Measurements from ENCODE around the gene EMID1. TPM values are rescaled to one million over a fixed set of nuclear protein-coding genes. Genes with fewer than 3 reads are reported as not detected.

EMID1 gene
- polyA plus RNA-seq, 1 of the 3 experiments (the other 2 are of a cell fraction), result 1.1 TPM

- no peaks in the 10 kb centered on the region for H3K4me1 ChIP-seq (ENCODE audit: control insufficient read depth in 1 of 2, insufficient read depth in 2 of 2, low read depth in 1 of 2, low read length in 1 of 2)
- no peak overlapping the region for H2AFZ ChIP-seq (ENCODE audit: low read depth)
- H3K27me3 ChIP-seq (ENCODE audit: insufficient read depth), result no peaks in the 10 kb centered on the region
- no peak overlapping the region for H3K9ac ChIP-seq
- CTCF ChIA-PET, result interaction anchor here (1.1 to 7.7 kb wide), 4 partner anchors 14 to 405 kb away, joined by 3 to 57 read pairs (median 22); no protein-coding TSS in a partner anchor
- no peaks in the 10 kb centered on the region for H3K9me3 ChIP-seq
- H4K20me1 ChIP-seq (ENCODE audit: insufficient read depth), result no peaks in the 10 kb centered on the region
- DNase-seq, result peak; percentile 27
- H3K36me3 ChIP-seq (replicated peaks in 1 of 2; ENCODE audit: control insufficient read depth in 1 of 2, insufficient read depth in 2 of 2, low read length in 1 of 2), result peaks cover 1 to 11% of the 10 kb centered on the region in 2 experiments
- whole genome bisulfite sequencing (ENCODE audit: low lambda C conversion rate), result 83% methylated on average over 1 of the region's 13 CpGs
- no peak overlapping the region for H3K27ac ChIP-seq (ENCODE audit: low read depth in 2 of 2, low read length in 1 of 2)
- H3K4me2 ChIP-seq, result no peak overlapping the region
- POLR2A ChIA-PET, result no interaction called here
- no peaks in the 10 kb centered on the region for H3K79me2 ChIP-seq (ENCODE audit: insufficient read depth)
- no peak overlapping the region for H3K4me3 ChIP-seq (ENCODE audit: low read depth in 2 of 2, low read length in 1 of 2)
- no peaks in the 10 kb centered on the region for H3F3A ChIP-seq (replicated peaks; ENCODE audit: insufficient read depth)
- no peaks in the 10 kb centered on the region for H3K9me2 ChIP-seq
- no peak for TF ChIP-seq FOXJ3 (CRISPR knock-in tag; IDR thresholded peaks at IDR 0.05)
These were observed 54.4 kb downstream of the EMID1 start for GRCh38 chr22:29260031-29260560.

- H3K27ac ChIP-seq (ENCODE audit: low read depth in 2 of 2, low read length in 1 of 2), result no peak overlapping the region
- H3K9me2 ChIP-seq, result no peaks in the 10 kb centered on the region
- no peaks in the 10 kb centered on the region for H3K79me2 ChIP-seq (ENCODE audit: insufficient read depth)
- H3K9ac ChIP-seq, result no peak overlapping the region
- H3K4me2 ChIP-seq, result no peak overlapping the region
- H3K36me3 ChIP-seq (replicated peaks in 1 of 2; ENCODE audit: control insufficient read depth in 1 of 2, insufficient read depth in 2 of 2, low read length in 1 of 2), result peaks cover 7 to 11% of the 10 kb centered on the region in 2 experiments
- peak; percentile 39 for DNase-seq
- H3K9me3 ChIP-seq, result no peaks in the 10 kb centered on the region
- no peaks in the 10 kb centered on the region for H3K27me3 ChIP-seq (ENCODE audit: insufficient read depth)
- 95% methylated on average over 15 of the region's 17 CpGs for WGBS (ENCODE audit: low lambda C conversion rate)
- H3K4me3 ChIP-seq (ENCODE audit: low read depth in 2 of 2, low read length in 1 of 2), result no peak overlapping the region
- H3F3A ChIP-seq (replicated peaks; ENCODE audit: insufficient read depth), result no peaks in the 10 kb centered on the region
- no peak overlapping the region for H2AFZ ChIP-seq (ENCODE audit: low read depth)
- ChIA-PET POLR2A (no interaction called here), CTCF (interaction anchor here (1.1 to 7.7 kb wide), 3 partner anchors 15 to 405 kb away, joined by 3 to 40 read pairs (median 3); no protein-coding TSS in a partner anchor)
- H4K20me1 ChIP-seq (ENCODE audit: insufficient read depth), result no peaks in the 10 kb centered on the region
- no peak for TF ChIP-seq YY1 (IDR thresholded peaks at IDR 0.05; ENCODE audit: low read depth)
- TF ChIP-seq RAD21 (IDR thresholded peaks at IDR 0.05; ENCODE audit: low read length), result no peak
- TF ChIP-seq RXRA (IDR thresholded peaks at IDR 0.05; ENCODE audit: borderline replicate concordance, low read depth), result no peak
- TF ChIP-seq TEAD4 (IDR thresholded peaks at IDR 0.05; ENCODE audit: borderline replicate concordance, insufficient read depth), result no peak
- TF ChIP-seq FOXJ3 (CRISPR knock-in tag; IDR thresholded peaks at IDR 0.05), result no peak
- no peak for TF ChIP-seq NRF1 (IDR thresholded peaks at IDR 0.05; ENCODE audit: low read depth, low read length)
- TF ChIP-seq ELF1 (IDR thresholded peaks at IDR 0.05), result no peak
- TF ChIP-seq, protein P1, sequence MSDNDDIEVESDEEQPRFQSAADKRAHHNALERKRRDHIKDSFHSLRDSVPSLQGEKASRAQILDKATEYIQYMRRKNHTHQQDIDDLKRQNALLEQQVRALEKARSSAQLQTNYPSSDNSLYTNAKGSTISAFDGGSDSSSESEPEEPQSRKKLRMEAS (IDR thresholded peaks at IDR 0.05; ENCODE audit: low read depth), result no peak
- no peak for TF ChIP-seq FOXM1 (IDR thresholded peaks at IDR 0.05; ENCODE audit: low read depth)
- TF ChIP-seq USF2 (IDR thresholded peaks at IDR 0.05; ENCODE audit: borderline replicate concordance, low read depth, low read length), result no peak
- TF ChIP-seq PBX3 (IDR thresholded peaks at IDR 0.05), result no peak
- no peak for TF ChIP-seq MXI1 (IDR thresholded peaks at IDR 0.05; ENCODE audit: low read depth, low read length)
- no peak for TF ChIP-seq TAF1 (IDR thresholded peaks at IDR 0.05; ENCODE audit: borderline replicate concordance, low read depth, low read length)
- no peak for TF ChIP-seq GABPA (IDR thresholded peaks at IDR 0.05; ENCODE audit: low read depth)
- no peak for TF ChIP-seq GATA2 (CRISPR knock-in tag; IDR thresholded peaks at IDR 0.05)
- TF ChIP-seq POLR2AphosphoS5 (IDR thresholded peaks at IDR 0.05; ENCODE audit: low read depth, low read length), result no peak
- TF ChIP-seq NFIC (IDR thresholded peaks at IDR 0.05; ENCODE audit: borderline replicate concordance), result no peak
- H3K4me1 ChIP-seq (ENCODE audit: control insufficient read depth in 1 of 2, insufficient read depth in 2 of 2, low read depth in 1 of 2, low read length in 1 of 2), result no peaks in the 10 kb centered on the region; a peak in 1 of 4 replicates
These were observed 55.1 kb downstream of the EMID1 start for GRCh38 chr22:29260601-29261315.
